OCI-LY7 (cell line): ENCODE results near the gene CCDC159. TPM values are rescaled to one million over a fixed set of nuclear protein-coding genes. Genes with fewer than 3 reads are reported as not detected.

Source experiments
- BruUV-seq: library from RNA; stranded (reverse); fragments of 400-500 nt; replicated peaks from 2 replicates; lab custom pipeline; 2021; lab: Mats Ljungman, UMichigan
- CTCF ChIA-PET: fragments of 300-600 bp; sonication (Branson Sonifier 250); formaldehyde crosslinking; loops from one replicate; lab custom pipeline; 2022; ENCODE audit warnings: antibody characterized with exemption; ENCODE audit not compliant: unreplicated experiment; lab: Charles Lee
- POLR2A ChIA-PET: fragments of 300-600 bp; sonication (Branson Sonifier 250); formaldehyde crosslinking; loops from one replicate; lab custom pipeline; 2022; ENCODE audit warnings: antibody characterized with exemption; lab: Charles Lee
- DNase-seq: peaks from one replicate; pipeline ENCODE4 v3.0.0-alpha.2; 2015; ENCODE audit warnings: low spot score
- H2AFZ ChIP-seq: fragments of 200-600 bp; sonication (generic), shearing (Covaris generic); 2 replicates; pipeline ENCODE4 v1.6.1; 2014; ENCODE audit warnings: mild to moderate bottlenecking, antibody characterized with exemption, low read length, moderate library complexity
- H3K27ac ChIP-seq: fragments of 200-600 bp; sonication (generic); 2 replicates; pipeline ENCODE4 v1.5.1; 2014; ENCODE audit warnings: mixed run types, low read depth, mild to moderate bottlenecking, moderate library complexity, low read length, inconsistent platforms; ENCODE audit not compliant: poor library complexity, severe bottlenecking
- H3K36me3 ChIP-seq: fragments of 200-600 bp; sonication (generic); 2 replicates; pipeline ENCODE4 v1.6.1; 2014; ENCODE audit warnings: mild to moderate bottlenecking, antibody characterized with exemption, low read length, moderate library complexity, mixed read lengths; ENCODE audit not compliant: insufficient read depth
- H3K4me1 ChIP-seq: fragments of 200-600 bp; sonication (generic); 2 replicates; pipeline ENCODE4 v1.5.1; 2014; ENCODE audit warnings: mild to moderate bottlenecking, low read length; ENCODE audit not compliant: insufficient read depth, poor library complexity, severe bottlenecking
- H3K4me2 ChIP-seq: fragments of 200-600 bp; sonication (generic); 2 replicates; pipeline ENCODE4 v1.6.1; 2014; ENCODE audit warnings: mild to moderate bottlenecking, low read length
- H3K4me3 ChIP-seq: fragments of 200-600 bp; sonication (generic); 2 replicates; pipeline ENCODE4 v1.5.1; 2014; ENCODE audit warnings: mild to moderate bottlenecking, low read depth, low read length; ENCODE audit not compliant: poor library complexity, severe bottlenecking
- H3K79me2 ChIP-seq: fragments of 200-600 bp; sonication (generic); 2 replicates; pipeline ENCODE4 v1.6.1; 2016; ENCODE audit warnings: low read depth, mild to moderate bottlenecking, low read length, moderate library complexity, mixed read lengths; ENCODE audit not compliant: insufficient read depth
- H3K9me2 ChIP-seq: fragments of 200-600 bp; sonication (generic); 2 replicates; pipeline ENCODE4 v1.6.1; 2016; ENCODE audit warnings: mild to moderate bottlenecking, low read length, mixed read lengths; ENCODE audit not compliant: insufficient read depth
- H3K9me3 ChIP-seq: fragments of 200-600 bp; sonication (generic); 2 replicates; pipeline ENCODE4 v1.6.1; 2014; ENCODE audit warnings: mild to moderate bottlenecking, mixed run types, low read length, mixed read lengths
- H4K20me1 ChIP-seq: fragments of 200-600 bp; sonication (generic); 2 replicates; pipeline ENCODE4 v1.6.1; 2014; ENCODE audit warnings: mild to moderate bottlenecking, antibody characterized with exemption, low read length, moderate library complexity, mixed read lengths; ENCODE audit not compliant: insufficient read depth
- EZH2phosphoT487 ChIP-seq: fragments of 200-600 bp; sonication (generic); IDR thresholded peaks from 2 replicates; pipeline ENCODE4 v1.6.1; 2018; ENCODE audit warnings: low read depth, borderline replicate concordance, mild to moderate bottlenecking, mixed run types, antibody characterized with exemption, low read length, moderate library complexity, mixed read lengths
- intact Hi-C: fragments of 100-400 bp; cut with micrococcal nuclease; formaldehyde crosslinking; loops from one replicate; pipeline ENCODE4 v1.10.0; 2022; ENCODE audit not compliant: unreplicated experiment
- total RNA-seq, 2 experiments: library from RNA; depleted of rRNA in 1 of 2; stranded (reverse); fragments of >200 nt in 1 of 2; shearing (Covaris generic) in 1 of 2; gene quantifications; 2 replicates each; pipeline ENCODE4 v1.2.3, GENCODE V29; 2014 to 2022
- TF ChIP-seq, protein P1 (sequence below): fragments of 200-600 bp; sonication (generic); conservative IDR thresholded peaks from 2 replicates; pipeline ENCODE4 v1.5.1; 2014; ENCODE audit warnings: mild to moderate bottlenecking, antibody characterized with exemption, low read length, moderate library complexity, mixed read lengths

The CCDC159 gene
- total RNA-seq, 2 experiments from 2014 or later: 13.3 to 18.9 TPM

DNA sequence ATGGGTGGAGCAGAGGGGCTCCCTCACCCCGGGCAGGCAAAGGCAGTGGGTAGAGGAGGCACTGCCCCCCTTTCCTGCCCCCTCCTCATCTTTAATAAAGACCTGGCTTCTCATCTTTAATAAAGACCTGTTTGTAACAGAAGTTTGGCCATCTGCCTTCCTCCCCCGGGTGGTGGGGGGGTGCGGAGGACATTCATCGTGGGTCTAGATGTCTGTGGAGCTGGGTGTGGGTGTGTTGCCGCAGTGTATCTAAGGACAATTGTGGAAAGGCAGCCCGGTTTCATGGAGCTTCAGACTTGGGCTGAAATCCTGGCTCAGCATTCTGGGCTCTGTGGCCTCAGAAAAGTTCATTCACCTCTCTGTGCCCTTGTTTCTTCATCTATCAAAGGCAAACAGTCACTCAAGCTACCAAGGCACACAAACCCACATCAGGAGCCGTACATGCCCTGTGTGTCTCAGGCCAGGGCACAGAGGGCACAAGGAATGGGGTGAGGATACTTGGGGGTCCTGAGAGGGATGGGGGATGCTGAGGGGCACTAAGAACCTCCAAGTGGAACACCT is 19.3 kb downstream of the CCDC159 start:
- no peak overlapping the region for H3K4me2 ChIP-seq

DNA sequence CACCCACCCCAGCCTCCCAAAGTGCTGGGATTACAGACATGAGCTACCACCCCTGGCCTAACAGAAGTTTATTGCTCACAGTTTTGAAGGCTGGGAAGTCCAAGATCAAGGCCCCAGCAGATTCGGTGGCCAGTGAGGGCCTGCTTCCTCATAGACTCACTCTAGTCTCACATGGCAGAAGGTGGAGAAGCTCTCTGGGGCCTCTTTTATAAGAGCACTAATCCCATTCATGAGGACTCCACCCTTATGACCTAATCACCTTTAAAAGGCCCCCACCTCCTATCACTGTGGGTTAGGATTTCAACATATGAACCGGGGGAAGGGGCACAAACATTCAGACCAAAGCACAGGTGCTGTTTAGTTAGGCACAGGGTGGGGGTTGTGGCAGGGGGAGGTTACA is 21.2 kb downstream of the CCDC159 start:
- CTCF ChIA-PET: no interaction called here
- H2AFZ ChIP-seq: no peak overlapping the region
- no peak overlapping the region for H3K4me3 ChIP-seq
- BruUV-seq: no TSS peak
- TF ChIP-seq, protein P1, sequence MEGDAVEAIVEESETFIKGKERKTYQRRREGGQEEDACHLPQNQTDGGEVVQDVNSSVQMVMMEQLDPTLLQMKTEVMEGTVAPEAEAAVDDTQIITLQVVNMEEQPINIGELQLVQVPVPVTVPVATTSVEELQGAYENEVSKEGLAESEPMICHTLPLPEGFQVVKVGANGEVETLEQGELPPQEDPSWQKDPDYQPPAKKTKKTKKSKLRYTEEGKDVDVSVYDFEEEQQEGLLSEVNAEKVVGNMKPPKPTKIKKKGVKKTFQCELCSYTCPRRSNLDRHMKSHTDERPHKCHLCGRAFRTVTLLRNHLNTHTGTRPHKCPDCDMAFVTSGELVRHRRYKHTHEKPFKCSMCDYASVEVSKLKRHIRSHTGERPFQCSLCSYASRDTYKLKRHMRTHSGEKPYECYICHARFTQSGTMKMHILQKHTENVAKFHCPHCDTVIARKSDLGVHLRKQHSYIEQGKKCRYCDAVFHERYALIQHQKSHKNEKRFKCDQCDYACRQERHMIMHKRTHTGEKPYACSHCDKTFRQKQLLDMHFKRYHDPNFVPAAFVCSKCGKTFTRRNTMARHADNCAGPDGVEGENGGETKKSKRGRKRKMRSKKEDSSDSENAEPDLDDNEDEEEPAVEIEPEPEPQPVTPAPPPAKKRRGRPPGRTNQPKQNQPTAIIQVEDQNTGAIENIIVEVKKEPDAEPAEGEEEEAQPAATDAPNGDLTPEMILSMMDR: no peak
- TF ChIP-seq EZH2phosphoT487: no peak
- H3K36me3 ChIP-seq: peaks cover 5% of the 10 kb centered on the region
- H3K27ac ChIP-seq: no peak overlapping the region
- no peaks in the 10 kb centered on the region for H3K4me1 ChIP-seq
- no peaks in the 10 kb centered on the region for H4K20me1 ChIP-seq
- intact Hi-C loops: no loop called here
- no peaks in the 10 kb centered on the region for H3K9me2 ChIP-seq
- no peaks in the 10 kb centered on the region for H3K9me3 ChIP-seq
- H3K79me2 ChIP-seq: no peaks in the 10 kb centered on the region
- H3K4me2 ChIP-seq: no peak overlapping the region
- POLR2A ChIA-PET: no interaction called here
- no peak for DNase-seq

More for the DNA sequence above, 19.3 kb downstream of the CCDC159 start:
- Histone ChIP-seq H3K79me2 (no peaks in the 10 kb centered on the region), H3K36me3 (peaks cover 5% of the 10 kb centered on the region), H4K20me1 (no peaks in the 10 kb centered on the region), H2AFZ (no peak overlapping the region), H3K9me2 (no peaks in the 10 kb centered on the region), H3K27ac (no peak overlapping the region), H3K4me3 (no peak overlapping the region), H3K4me1 (no peaks in the 10 kb centered on the region), H3K9me3 (no peaks in the 10 kb centered on the region)
- no TSS peak for BruUV-seq
- TF ChIP-seq, protein P1: no peak
- TF ChIP-seq EZH2phosphoT487: no peak
- intact Hi-C loops: no loop called here
- no peak for DNase-seq
- CTCF ChIA-PET: no interaction called here
- POLR2A ChIA-PET: interaction anchor here (0.6 kb wide), 1 partner anchor 75 kb away, joined by 3 read pairs; no protein-coding TSS in a partner anchor

DNA sequence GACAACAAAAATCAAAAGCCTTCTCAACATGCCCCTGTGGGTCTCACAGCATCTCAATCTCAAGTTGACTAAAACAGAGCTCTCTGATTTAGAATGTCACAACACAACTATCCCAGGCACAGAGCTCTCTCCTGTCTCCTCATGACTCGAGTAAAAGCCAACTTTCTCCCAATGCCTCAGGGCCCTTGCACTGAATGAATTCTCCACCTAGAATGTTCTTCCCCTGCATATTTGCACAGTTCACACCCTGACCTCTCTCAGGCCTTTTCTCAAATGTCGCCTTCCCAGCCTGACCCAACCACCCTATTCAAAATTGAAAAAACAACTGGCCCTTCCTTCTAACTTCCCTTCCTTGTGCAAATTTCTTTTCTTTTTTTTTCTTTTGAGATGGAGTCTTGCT is 24.4 kb downstream of the CCDC159 start:
- Histone ChIP-seq H3K9me2 (no peaks in the 10 kb centered on the region), H3K27ac (no peak overlapping the region), H3K9me3 (no peaks in the 10 kb centered on the region), H3K4me3 (no peak overlapping the region), H3K36me3 (peaks cover 7% of the 10 kb centered on the region), H3K4me2 (no peak overlapping the region), H3K79me2 (peaks cover 3% of the 10 kb centered on the region), H4K20me1 (no peaks in the 10 kb centered on the region), H2AFZ (no peak overlapping the region), H3K4me1 (peaks cover 13% of the 10 kb centered on the region)
- TF ChIP-seq, protein P1: no peak
- no peak for TF ChIP-seq EZH2phosphoT487
- no peak for DNase-seq
- ChIA-PET CTCF (no interaction called here), POLR2A (no interaction called here)
- no TSS peak for BruUV-seq
- intact Hi-C loops: no loop called here
